ENCODE data around the gene SOD3.

The SOD3 gene

DNA sequence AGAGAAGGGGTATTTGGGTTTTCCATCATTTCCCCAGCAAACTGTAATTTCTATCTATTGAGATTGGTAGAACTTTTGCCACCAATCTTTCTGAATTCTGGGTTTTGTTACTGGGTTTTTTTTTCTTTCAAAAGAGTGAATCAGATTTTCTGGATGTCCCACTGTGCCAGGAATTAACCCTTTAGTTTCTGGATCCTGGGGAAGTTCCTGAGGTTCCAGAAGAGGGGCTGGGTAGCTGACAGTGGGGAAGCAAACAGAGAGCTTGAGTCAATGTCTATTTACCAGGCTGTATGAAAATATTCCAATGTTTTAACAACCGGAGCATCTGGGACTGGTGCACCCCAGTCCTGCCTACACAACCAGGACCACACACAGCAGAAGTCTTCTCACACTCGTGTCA is 25.8 kb upstream of the SOD3 start:
- H3K9ac ChIP-seq (ENCODE audit: insufficient read length, low read depth) = no peak overlapping the region
- DNase-seq (ENCODE audit: low read depth, low spot score) = no peak
- no peaks in the 10 kb centered on the region for H3K27me3 ChIP-seq (ENCODE audit: insufficient read depth, insufficient read length)
- no peaks in the 10 kb centered on the region for H3K4me1 ChIP-seq (ENCODE audit: insufficient read depth, insufficient read length)
- no peak overlapping the region for H3K4me3 ChIP-seq (ENCODE audit: insufficient read length, low read depth)
- no peaks in the 10 kb centered on the region for H3K36me3 ChIP-seq (ENCODE audit: insufficient read depth, insufficient read length, low read length)
- 0 out of 2 replicates have a peak, but pooled peaks cover 4% of the 10 kb centered on the region for H3K9me3 ChIP-seq (ENCODE audit: insufficient read depth, low read length)
- no peak for TF ChIP-seq ZNF274 (IDR thresholded peaks at IDR 0.05; ENCODE audit: low read depth, low read length)
- no peak for TF ChIP-seq SUZ12 (IDR thresholded peaks at IDR 0.05; ENCODE audit: extremely low read depth, insufficient read depth, insufficient read length)
- TF ChIP-seq YY1 (IDR thresholded peaks at IDR 0.05; ENCODE audit: insufficient read depth, insufficient read length) = no peak

- no peak overlapping the region for H3K4me3 ChIP-seq (ENCODE audit: insufficient read length, low read depth)
- H3K9me3 ChIP-seq (ENCODE audit: insufficient read depth, low read length) = 0 out of 2 replicates have a peak, but pooled peaks cover 4% of the 10 kb centered on the region
- no peaks in the 10 kb centered on the region for H3K4me1 ChIP-seq (ENCODE audit: insufficient read depth, insufficient read length)
- no peak overlapping the region for H3K9ac ChIP-seq (ENCODE audit: insufficient read length, low read depth)
- H3K27me3 ChIP-seq (ENCODE audit: insufficient read depth, insufficient read length) = no peaks in the 10 kb centered on the region
- TF ChIP-seq ZNF274 (IDR thresholded peaks at IDR 0.05; ENCODE audit: low read depth, low read length) = no peak
- TF ChIP-seq SUZ12 (IDR thresholded peaks at IDR 0.05; ENCODE audit: extremely low read depth, insufficient read depth, insufficient read length) = no peak
- TF ChIP-seq YY1 (IDR thresholded peaks at IDR 0.05; ENCODE audit: insufficient read depth, insufficient read length) = no peak
- no peak for DNase-seq (ENCODE audit: low read depth, low spot score)
- no peaks in the 10 kb centered on the region for H3K36me3 ChIP-seq (ENCODE audit: insufficient read depth, insufficient read length, low read length)
These were observed 25.3 kb upstream of the SOD3 start for GRCh38 chr4:24770032-24770584.

- Histone ChIP-seq H3K4me1 (ENCODE audit: insufficient read depth, insufficient read length) (no peaks in the 10 kb centered on the region), H3K27me3 (ENCODE audit: insufficient read depth, insufficient read length) (no peaks in the 10 kb centered on the region), H3K36me3 (ENCODE audit: insufficient read depth, insufficient read length, low read length) (no peaks in the 10 kb centered on the region), H3K9ac (ENCODE audit: insufficient read length, low read depth) (no peak overlapping the region), H3K4me3 (ENCODE audit: insufficient read length, low read depth) (no peak overlapping the region), H3K9me3 (ENCODE audit: insufficient read depth, low read length) (0 out of 2 replicates have a peak, but pooled peaks cover 4% of the 10 kb centered on the region)
- DNase-seq (ENCODE audit: low read depth, low spot score) = no peak
- TF ChIP-seq SUZ12 (IDR thresholded peaks at IDR 0.05; ENCODE audit: extremely low read depth, insufficient read depth, insufficient read length) = no peak
- no peak for TF ChIP-seq YY1 (IDR thresholded peaks at IDR 0.05; ENCODE audit: insufficient read depth, insufficient read length)
- no peak for TF ChIP-seq ZNF274 (IDR thresholded peaks at IDR 0.05; ENCODE audit: low read depth, low read length)
These were observed 24.7 kb upstream of the SOD3 start for GRCh38 chr4:24770667-24771066.

DNA sequence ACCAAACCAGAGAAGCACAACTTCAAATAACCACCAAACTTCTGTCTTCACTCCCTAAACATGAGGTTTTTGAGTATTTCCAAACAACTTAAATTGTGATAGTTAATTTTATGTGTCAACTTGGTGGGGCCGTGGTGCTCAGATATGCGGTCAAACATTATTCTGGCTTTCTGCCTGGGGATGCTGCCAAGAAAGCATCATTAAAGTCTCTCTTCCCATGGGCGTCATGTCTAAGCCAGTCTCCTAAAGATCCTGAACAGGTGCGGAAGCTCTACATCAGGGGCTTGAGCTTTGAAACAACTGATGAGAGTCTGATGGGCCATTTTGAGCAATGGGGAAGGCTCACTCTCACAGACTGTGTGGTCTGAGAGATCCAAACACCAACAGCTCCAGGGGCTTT is 24.1 kb upstream of the SOD3 start:
- 0 out of 2 replicates have a peak, but pooled peaks cover 4% of the 10 kb centered on the region for H3K9me3 ChIP-seq (ENCODE audit: insufficient read depth, low read length)
- no peaks in the 10 kb centered on the region for H3K27me3 ChIP-seq (ENCODE audit: insufficient read depth, insufficient read length)
- TF ChIP-seq ZNF274 (IDR thresholded peaks at IDR 0.05; ENCODE audit: low read depth, low read length) (no peak), YY1 (IDR thresholded peaks at IDR 0.05; ENCODE audit: insufficient read depth, insufficient read length) (no peak), SUZ12 (IDR thresholded peaks at IDR 0.05; ENCODE audit: extremely low read depth, insufficient read depth, insufficient read length) (no peak)
- no peak for DNase-seq (ENCODE audit: low read depth, low spot score)
- no peak overlapping the region for H3K4me3 ChIP-seq (ENCODE audit: insufficient read length, low read depth)
- no peaks in the 10 kb centered on the region for H3K36me3 ChIP-seq (ENCODE audit: insufficient read depth, insufficient read length, low read length)
- no peak overlapping the region for H3K9ac ChIP-seq (ENCODE audit: insufficient read length, low read depth)
- H3K4me1 ChIP-seq (ENCODE audit: insufficient read depth, insufficient read length) = no peaks in the 10 kb centered on the region

- Histone ChIP-seq H3K27me3 (ENCODE audit: insufficient read depth, insufficient read length) (no peaks in the 10 kb centered on the region), H3K9ac (ENCODE audit: insufficient read length, low read depth) (no peak overlapping the region), H3K4me1 (ENCODE audit: insufficient read depth, insufficient read length) (no peaks in the 10 kb centered on the region), H3K9me3 (ENCODE audit: insufficient read depth, low read length) (0 out of 2 replicates have a peak, but pooled peaks cover 4% of the 10 kb centered on the region), H3K4me3 (ENCODE audit: insufficient read length, low read depth) (no peak overlapping the region), H3K36me3 (ENCODE audit: insufficient read depth, insufficient read length, low read length) (no peaks in the 10 kb centered on the region)
- DNase-seq (ENCODE audit: low read depth, low spot score) = no peak
- TF ChIP-seq ZNF274 (IDR thresholded peaks at IDR 0.05; ENCODE audit: low read depth, low read length) = no peak
- TF ChIP-seq SUZ12 (IDR thresholded peaks at IDR 0.05; ENCODE audit: extremely low read depth, insufficient read depth, insufficient read length) = no peak
- no peak for TF ChIP-seq YY1 (IDR thresholded peaks at IDR 0.05; ENCODE audit: insufficient read depth, insufficient read length)
These were observed 23.2 kb upstream of the SOD3 start for GRCh38 chr4:24772061-24772705.

DNA sequence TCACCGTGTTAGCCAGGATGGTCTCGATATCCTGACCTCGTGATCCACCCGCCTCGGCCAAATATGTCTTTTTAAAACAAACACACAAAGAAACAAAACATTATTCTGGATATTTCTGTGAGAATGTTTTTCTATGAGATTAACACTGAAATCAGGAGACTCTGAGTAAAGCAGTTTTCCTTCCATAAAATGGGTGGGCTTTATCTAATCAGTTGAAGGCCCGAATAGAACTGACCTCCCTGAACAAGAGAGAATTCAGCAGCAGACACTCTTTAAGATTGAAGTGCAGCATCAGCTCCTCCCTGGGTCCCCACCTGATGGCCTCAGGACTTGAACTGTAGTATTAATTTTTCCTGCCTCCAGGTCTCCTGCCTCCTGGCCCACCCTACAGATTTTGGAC is 22.4 kb upstream of the SOD3 start:
- H3K9ac ChIP-seq (ENCODE audit: insufficient read length, low read depth) = no peak overlapping the region
- no peaks in the 10 kb centered on the region for H3K27me3 ChIP-seq (ENCODE audit: insufficient read depth, insufficient read length)
- no peak overlapping the region for H3K4me3 ChIP-seq (ENCODE audit: insufficient read length, low read depth)
- 0 out of 2 replicates have a peak, but pooled peaks cover 4% of the 10 kb centered on the region for H3K9me3 ChIP-seq (ENCODE audit: insufficient read depth, low read length)
- H3K36me3 ChIP-seq (ENCODE audit: insufficient read depth, insufficient read length, low read length) = no peaks in the 10 kb centered on the region
- no peaks in the 10 kb centered on the region for H3K4me1 ChIP-seq (ENCODE audit: insufficient read depth, insufficient read length)
- TF ChIP-seq ZNF274 (IDR thresholded peaks at IDR 0.05; ENCODE audit: low read depth, low read length) = no peak
- no peak for TF ChIP-seq SUZ12 (IDR thresholded peaks at IDR 0.05; ENCODE audit: extremely low read depth, insufficient read depth, insufficient read length)
- TF ChIP-seq YY1 (IDR thresholded peaks at IDR 0.05; ENCODE audit: insufficient read depth, insufficient read length) = no peak
- no peak for DNase-seq (ENCODE audit: low read depth, low spot score)

DNA sequence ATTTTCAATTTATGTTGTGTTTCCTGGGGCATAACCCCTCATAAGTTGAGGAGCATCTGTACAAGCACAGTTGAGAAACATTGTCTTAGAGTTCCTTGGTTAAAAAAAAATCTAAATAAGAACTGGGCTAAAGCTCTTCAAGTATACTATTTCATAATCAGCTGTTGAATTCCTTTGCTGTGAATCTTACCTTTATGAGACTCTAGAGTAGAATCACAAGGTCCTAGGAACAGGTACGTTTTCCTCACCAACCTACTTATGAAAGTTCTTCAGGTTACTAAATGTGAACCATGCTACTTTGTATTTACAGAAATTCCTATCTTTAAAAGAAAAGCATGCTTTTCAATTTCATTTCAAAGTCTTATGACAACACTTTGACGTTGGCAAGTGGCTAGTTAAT is 20.9 kb upstream of the SOD3 start:
- H3K36me3 ChIP-seq (ENCODE audit: insufficient read depth, insufficient read length, low read length) = no peaks in the 10 kb centered on the region
- H3K9ac ChIP-seq (ENCODE audit: insufficient read length, low read depth) = no peak overlapping the region
- no peak for TF ChIP-seq SUZ12 (IDR thresholded peaks at IDR 0.05; ENCODE audit: extremely low read depth, insufficient read depth, insufficient read length)
- no peak for TF ChIP-seq YY1 (IDR thresholded peaks at IDR 0.05; ENCODE audit: insufficient read depth, insufficient read length)
- TF ChIP-seq ZNF274 (IDR thresholded peaks at IDR 0.05; ENCODE audit: low read depth, low read length) = no peak
- H3K9me3 ChIP-seq (ENCODE audit: insufficient read depth, low read length) = 0 out of 2 replicates have a peak, but pooled peaks cover 4% of the 10 kb centered on the region
- H3K27me3 ChIP-seq (ENCODE audit: insufficient read depth, insufficient read length) = no peaks in the 10 kb centered on the region
- H3K4me1 ChIP-seq (ENCODE audit: insufficient read depth, insufficient read length) = no peaks in the 10 kb centered on the region
- no peak overlapping the region for H3K4me3 ChIP-seq (ENCODE audit: insufficient read length, low read depth)
- DNase-seq (ENCODE audit: low read depth, low spot score) = no peak

All from NT2/D1 (cell line).